Measurements from ENCODE around the gene TEX44.
"Not testable (repeated sequence)": the region's sequence is repeated elsewhere in the genome, so short reads cannot be mapped to it uniquely, and the experiment has no call there.

TEX44 gene

DNA sequence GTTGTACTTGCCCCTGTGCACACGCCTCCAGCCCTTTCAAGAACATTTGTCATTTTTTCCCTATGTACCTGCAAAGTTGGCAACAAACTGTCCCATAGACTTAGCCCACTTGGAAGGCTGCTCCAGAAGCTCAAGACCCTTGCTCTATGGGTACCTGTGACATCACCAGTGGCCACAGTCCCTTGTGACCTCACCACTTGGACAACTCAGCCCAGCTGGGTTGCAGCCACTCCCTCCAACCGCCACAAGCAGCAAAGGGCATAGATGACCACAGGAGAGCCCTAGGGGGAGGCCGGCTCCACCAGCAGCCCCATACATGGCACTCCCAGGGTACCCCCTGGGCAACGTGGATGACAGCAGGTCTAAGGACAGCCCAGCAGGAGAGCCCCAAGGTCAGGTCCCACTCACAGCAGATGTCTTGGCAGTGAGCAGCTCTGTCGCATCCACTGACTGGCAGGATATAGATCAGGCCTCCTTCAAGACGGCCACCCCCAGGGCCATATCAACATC lies at the start of gene TEX44:
TEX44 (plus strand) TSS at position 229 of the 510 bp plus-strand sequence; CDS start at position 317, 88 bp downstream.
- intact Hi-C loops (cut with DNase I) = no loop called here
- DNase-seq = no peak

DNA sequence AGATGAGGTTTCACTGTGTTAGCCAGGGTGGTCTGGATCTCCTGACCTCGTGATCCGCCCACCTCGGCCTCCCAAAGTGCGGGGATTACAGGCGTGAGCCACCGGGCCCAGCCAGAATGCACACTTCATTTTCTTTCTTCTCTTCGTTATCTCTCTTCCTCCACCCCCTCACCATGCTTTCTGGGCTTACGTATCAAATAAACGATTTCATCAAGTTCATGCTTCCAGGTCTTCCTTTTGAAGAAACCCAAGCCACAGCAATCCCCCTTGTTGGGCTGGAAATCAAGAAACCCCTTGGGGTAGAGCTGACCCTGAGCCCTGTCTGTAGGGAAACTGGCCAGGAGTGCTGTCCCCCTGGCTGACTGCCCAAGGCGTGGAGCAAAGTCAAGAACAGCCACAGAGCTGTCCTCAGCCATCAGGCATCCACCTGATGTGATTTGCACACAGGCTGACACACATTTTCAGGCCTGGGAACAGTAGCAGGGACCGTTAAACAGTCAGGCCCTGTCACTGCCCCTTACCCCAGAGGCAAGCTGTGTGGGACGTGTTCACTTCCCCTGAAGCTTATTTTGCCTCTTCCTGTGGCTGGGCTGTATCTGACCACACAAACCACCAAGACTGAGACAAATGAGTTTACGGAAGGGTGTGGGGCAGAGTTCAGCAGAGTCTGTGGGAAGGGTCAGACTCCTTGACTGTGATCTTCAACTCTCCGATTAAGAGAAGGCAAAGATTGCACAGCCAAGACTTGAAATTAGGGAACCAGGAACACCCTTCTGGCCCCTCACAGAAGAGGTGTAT lies 47.4 kb upstream of the TEX44 start:
- intact Hi-C loops (cut with DNase I) = no loop called here
- peak in 30 of 42 donors; percentile 7 to 64 (median 33) for DNase-seq

DNA sequence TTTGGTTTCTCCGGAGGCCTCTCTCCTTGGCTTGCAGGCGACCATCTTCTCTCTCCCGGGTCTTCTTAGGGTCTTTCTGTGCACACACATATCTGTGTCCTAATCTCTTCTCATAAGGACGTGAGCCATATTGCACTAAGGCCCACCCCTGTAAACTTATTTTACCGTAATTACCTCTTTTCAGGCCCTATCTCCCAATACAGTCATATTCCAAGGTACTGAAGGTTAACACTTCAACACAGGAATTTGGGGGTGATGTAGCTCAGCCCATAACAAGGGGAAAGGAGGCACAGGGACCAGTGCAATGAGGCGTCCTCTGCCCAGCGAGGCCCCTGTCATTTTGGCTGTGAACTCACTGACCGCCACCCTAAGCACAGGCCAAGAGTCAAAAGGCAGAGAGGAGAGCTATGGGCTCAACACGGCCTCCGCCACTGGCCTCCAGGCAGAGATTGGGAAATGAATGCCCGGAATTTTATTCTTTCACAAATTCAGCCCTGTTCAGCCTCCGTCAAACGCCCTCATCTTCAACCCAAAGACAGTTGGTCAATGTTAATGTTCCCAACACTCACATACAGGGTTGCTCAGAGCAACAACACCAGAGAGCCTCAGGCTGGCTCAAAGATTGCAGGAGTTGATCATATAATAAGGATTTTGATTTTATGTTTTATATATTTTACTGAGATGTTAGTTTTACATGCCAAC lies 46.5 kb upstream of the TEX44 start:
- intact Hi-C loops (cut with DNase I) = no loop called here
- DNase-seq = no peak

DNA sequence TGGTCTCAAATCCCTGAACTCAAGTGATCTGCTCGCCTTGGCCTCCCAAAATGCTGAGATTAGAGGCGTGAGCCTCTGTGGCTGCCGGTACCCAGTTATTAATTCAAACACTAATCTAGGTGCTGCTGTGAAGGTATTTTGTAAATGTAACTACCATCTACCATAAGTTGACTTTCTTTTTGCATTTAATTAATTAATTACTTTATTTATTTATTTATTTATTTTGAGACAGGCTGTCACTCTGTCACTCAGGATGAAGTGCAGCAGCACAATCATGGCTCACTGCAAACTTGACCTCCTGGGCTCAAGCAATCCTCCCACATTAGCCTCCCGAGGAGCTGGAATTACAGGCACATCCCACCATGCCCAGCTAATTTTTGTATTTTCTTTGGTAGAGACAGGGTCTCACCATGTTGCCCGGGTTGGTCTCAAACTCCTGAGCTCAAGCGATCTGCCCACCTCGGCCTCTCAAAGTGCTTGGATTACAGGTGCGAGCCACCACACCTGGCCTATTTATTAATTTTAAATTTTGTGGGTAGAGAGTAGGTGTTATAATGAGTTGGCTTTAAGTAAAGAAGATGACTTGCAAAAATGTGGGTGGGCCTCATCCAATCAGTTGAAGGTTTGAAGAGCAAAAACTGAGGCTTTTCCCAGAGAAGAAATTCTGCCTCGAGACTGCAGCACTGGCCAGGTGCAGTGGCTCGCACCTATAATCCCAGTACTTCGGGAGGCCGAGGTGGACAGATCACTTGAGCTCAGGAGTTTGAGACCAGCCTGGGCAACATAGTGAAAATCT lies 45.2 kb upstream of the TEX44 start:
- intact Hi-C loops (cut with DNase I) = no loop called here
- no peak for DNase-seq

DNA sequence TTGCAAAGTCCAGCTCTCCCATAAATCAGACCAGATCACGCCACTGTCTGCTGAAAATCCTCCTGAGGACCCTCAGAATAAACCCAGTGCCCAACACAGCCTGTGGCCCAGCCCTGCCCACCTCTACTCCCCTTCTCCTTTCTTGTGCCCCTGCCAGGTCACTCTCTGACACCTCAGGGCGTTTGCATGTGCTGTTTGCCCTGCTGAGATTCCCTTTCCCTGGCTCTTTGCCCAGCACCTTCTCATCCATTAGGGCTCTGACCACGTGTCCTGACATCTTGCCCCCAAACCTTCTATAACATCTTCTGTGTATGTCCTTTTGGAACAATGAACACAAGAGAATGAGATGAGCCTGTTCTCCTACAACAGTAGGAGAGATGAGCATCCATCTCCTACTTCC lies 43.9 kb upstream of the TEX44 start:
- intact Hi-C loops (cut with DNase I) = no loop called here
- no peak for DNase-seq

DNA sequence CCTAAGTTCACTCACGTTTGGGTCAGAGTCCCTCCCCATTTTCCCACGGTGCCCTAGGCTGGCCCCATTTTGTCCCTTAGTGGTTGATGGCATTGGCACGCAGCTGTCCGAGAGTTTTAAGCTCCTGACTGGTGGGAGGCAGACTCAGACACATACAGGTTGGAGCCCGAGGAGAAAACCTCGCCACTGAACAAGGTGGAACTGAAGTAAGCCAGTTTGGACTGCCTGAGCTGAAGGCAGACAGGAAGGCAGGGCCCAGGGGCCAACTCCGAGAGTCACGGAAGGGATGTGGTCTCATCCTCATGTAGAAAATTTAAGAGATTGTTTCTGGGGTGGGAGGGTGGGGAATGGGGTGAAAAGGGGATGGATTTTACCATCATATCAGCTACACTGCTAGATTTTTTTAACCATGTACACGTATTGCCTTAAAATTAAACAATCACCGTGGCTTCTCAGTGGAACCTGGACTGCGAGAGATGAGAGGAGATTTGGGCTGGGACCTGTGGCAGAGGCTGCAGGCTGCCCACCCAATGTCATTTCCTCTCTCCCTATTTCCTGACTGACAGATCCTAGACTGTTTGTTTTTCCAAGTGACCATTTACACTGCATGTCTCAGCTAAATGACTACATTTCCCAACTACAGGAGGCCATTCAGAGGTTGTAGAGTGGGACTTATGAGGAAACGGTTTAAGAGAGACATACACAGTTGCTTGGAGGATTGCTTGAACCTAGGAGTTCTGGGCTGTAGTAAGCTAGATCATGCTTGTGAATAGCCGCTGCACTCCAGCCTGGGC lies 43.0 kb upstream of the TEX44 start:
- no peak for DNase-seq
- intact Hi-C loops (cut with DNase I) = no loop called here

DNA sequence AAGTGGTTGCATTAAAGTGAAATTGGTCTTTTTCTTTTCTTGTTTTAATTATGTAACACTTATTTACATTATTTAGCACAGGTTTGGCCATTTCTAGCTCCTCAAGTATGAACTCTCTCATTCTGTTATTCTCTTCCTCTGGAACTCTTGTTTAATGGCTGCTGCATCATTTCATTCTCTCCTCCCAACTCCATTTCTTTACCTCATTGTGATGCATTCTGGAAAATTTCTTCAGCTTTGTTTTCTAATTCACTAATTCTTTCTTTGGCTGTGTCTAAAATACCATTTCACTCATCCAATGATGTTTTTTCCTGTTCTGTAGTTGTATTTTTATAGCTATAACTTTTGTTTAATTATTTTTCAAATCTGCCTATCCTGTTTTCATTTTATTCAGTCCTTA lies 39.9 kb upstream of the TEX44 start:
- intact Hi-C loops (cut with DNase I) = no loop called here
- DNase-seq = no peak

DNA sequence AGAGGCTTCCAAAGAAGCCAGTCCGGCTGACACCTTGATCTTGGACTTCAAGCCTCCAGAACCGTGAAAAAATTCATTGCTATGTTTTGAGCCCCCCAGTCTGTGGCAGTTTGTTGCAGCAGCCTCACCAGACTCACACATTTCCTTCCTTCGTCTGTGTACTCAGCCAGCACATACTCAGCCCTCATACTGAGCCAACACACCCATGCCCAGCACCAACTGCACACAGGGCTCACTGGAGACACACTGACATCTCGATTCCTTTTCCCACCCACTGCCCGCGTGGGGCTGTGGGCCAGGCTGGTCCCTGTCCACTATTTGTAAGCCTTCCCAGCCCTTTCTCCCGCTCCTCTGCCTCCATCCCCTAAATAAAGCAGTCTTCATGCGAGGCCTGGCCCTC lies 38.3 kb upstream of the TEX44 start:
- no peak for DNase-seq
- intact Hi-C loops (cut with DNase I) = no loop called here

DNA sequence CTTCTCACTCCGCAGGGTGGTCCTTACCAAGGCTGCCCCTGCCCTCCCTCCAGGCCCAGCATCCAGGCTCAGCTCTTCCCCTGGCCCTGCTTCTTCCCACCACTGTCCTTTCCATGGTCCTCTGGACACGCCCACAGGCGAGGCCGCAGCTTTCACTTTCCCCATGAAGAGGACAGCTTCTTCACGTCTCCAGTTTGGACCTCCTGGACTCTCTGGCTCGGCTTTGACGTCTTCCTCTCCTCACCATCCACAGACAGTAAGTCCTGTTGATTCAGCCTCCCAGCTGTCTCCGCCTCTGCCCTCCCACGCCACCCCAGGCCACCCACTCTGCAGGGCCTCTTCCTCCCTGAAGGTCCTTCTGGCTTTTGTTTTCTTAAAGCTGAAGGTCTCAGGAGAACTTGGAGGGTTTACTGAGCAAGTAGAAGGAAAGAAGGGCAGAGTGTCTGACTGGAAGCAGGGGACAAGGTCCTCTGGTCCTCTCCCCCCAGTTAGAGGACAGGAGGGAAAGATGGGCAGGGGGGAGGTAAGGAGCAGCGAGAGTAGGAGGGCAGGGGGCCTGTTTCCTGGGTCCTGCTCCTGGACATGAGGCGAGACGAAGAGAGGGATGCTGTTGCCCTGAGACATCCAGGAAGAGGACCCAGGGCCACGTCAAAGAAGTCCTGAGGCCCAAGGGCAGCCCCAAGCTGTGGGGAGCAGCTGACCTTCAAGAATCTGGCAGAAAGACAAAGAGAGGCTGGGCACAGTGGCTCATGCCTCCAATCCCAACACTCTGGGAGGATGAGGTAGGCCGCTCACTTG lies 37.7 kb upstream of the TEX44 start:
- peak in 1 of 42 donors; percentile 27 for DNase-seq
- intact Hi-C loops (cut with DNase I) = loop anchor here (5.0 kb wide), 2 partner anchors 33 to 73 kb away; no protein-coding TSS in a partner anchor

DNA sequence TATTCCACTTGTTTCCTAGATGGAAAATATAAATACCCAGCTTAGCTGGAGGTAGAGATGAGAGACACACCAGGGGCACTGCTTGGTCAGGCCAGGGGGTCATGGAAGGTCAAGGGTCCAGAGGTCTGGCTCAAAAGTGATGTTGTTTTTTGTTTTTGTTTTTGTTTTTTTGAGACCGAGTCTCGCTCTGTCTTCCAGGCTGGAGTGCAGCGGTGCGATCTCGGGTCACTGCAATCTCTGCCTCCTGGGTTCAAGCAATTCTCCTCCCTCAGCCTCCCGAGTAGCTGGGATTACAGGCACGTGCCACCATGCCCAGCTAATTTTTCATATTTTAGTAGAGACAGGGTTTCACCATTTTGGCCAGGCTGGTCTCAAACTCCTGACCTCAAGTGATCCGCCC lies 36.2 kb upstream of the TEX44 start:
- intact Hi-C loops (cut with DNase I) = loop anchor here (5.0 kb wide), 2 partner anchors 34 to 74 kb away; no protein-coding TSS in a partner anchor
- DNase-seq = not testable (repeated sequence)

DNA sequence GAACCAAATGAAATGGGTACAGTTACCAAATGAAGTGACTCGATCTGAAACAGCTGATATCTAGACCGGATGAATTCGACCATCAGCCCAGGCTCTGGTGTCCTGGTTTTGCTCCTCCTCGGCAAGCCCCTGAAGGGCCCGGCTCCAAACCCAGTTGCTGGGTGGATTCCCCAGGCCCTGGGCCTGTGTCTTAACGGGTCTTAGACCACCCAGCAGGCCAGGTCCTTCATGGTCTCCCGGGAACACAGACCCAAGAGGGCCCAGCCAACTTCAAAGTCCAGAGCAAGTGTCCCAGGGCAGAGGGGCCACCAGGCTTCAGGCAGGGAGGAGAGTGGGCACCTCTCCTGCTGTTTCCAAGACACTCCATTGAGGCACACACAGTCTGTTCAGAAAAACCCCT lies 35.7 kb upstream of the TEX44 start:
- intact Hi-C loops (cut with DNase I) = loop anchor here (5.0 kb wide), 2 partner anchors 35 to 75 kb away; no protein-coding TSS in a partner anchor
- no peak for DNase-seq

DNA sequence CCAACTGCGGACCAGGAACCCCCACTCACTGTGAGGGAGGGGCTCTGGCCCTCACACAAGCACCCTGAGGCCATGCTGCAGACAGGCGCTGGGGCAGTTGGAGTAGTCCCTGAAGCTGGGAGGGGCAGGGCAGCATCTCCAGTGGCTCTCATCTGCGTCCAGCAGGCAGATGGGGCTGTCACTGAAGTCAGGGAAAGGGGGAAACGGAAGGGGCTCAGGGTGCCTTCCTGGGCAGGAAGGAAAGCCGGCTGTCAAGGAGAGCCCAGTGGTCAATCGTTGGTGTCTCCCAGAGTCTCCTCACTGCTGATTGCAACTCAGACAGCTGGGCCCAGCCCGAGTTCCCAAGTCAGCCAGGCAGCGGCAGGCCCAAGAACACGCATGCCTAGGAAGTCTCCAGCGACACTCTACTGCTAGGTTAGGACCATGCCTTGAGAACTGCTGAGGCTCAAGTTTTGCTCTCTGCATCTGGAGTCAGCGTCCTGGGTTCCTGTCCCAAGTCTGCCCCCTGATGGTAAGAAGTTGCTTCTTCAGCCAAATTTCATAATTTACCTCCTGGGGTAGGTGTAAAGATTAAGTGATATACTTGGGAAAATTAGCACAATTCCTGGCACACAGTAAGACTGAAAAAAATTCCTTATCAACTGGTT lies 35.0 kb upstream of the TEX44 start:
- intact Hi-C loops (cut with DNase I) = loop anchor here (5.0 kb wide), 2 partner anchors 35 to 75 kb away; no protein-coding TSS in a partner anchor
- peak in 40 of 42 donors; percentile 14 to 84 (median 57) for DNase-seq

DNA sequence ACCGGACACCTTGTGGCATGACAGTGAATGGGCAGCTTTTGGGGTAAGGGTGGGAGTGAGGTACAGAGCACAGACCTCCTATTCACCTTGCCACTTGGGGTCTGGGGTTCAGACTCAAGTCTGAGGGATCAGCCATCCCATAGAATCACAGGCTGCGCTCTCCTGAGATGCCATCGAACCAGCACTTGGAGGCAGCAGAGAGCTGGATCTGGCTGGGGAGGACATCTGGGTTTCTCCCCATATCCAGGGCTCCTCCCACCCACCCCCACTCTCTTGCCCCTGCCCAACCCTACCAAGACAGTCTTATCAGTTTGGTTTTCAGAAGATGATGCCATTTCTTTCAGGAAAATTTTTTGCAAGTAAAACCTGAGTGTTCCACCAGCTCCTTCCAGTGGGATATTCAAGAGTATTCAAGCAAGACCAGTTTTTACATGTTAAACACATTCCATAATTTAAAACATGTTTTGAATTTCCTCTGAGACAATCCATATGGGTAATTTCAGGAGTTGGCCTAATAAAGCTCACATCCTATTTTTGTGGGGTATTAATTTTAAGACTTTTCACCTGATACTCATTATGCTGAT lies 29.2 kb upstream of the TEX44 start:
- intact Hi-C loops (cut with DNase I) = loop anchor here (5.0 kb wide), 1 partner anchor 39 kb away; no protein-coding TSS in a partner anchor

DNA sequence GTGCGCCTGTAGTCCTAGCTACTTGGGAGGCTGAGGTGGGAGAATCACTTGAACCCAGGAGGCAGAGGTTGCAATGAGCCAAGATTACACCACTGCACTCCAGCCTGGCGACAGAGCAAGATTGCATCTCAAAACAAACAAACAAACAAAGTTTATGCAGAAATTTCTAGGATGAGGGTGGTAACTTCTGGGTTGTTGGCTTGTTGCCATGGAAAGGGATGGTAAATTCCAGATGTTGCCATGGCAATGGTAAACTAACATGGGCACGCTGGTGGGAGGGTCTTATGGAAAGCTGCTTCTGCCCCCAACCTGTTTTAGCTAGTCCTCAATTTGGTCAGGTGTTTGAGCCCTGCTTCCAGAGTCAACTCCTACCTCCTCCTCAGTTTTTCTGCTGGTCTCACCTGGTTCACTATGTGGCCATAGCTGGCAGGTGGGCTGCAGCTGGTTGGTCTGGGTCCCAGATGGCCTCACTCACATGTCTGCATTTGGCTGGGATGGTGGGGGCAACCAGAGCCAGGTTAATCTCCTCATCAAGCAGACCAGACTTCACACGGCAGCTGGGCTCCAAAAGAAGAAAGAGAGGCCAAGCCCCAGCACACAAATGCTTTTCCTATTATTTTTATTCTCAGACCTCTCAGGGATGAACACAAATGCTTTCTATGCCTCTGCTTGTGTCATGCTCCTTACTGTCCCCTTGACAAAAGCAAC lies 26.6 kb upstream of the TEX44 start:
- intact Hi-C loops (cut with DNase I) = no loop called here
- DNase-seq = no peak

More for the DNA sequence above, 29.2 kb upstream of the TEX44 start:
- peak; percentile 57 to 92 (median 80) for DNase-seq

DNA sequence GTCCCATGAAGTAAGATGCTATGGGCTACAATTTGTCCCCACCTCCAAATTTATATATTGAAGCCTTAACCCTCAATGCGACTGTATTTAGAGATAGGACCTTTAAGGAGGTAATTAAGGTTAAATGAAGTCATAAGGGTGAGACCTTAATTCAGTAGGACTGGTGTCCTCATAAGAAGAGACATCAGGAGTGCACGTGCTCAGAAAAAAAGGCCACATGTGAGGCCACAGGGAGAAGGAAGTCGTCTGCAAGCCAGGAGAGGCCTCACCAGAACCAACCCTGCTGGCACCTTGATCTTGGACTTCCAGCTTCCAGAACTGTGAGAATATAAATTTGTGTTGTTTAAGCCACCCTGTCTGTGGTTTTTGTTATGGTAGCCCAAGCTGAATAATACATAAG lies 25.5 kb upstream of the TEX44 start:
- intact Hi-C loops (cut with DNase I) = no loop called here

More for the DNA sequence above, 25.5 kb upstream of the TEX44 start:
- no peak for DNase-seq

Data from head of caudate nucleus (tissue), 42 donors.